Fibroblast of lung (primary cell): ENCODE results near the gene SLC22A12. TPM values are rescaled to one million over a fixed set of nuclear protein-coding genes. Genes with fewer than 3 reads are reported as not detected.

Experiments
- DNase-seq, 2 donors: peaks; one replicate each; pipeline versions ENCODE4 v3.0.0 to v3.0.0-alpha.2; 2010; ENCODE audit warnings: low read depth in 2 of 2
- H2AFZ ChIP-seq: 2 replicates; pipeline ENCODE4 v1.5.1; 2012; ENCODE audit warnings: low read length, control low read depth, inconsistent platforms
- H3K27ac ChIP-seq: 2 replicates; pipeline ENCODE4 v1.5.1; 2011; ENCODE audit warnings: low read length, control low read depth; ENCODE audit not compliant: insufficient read depth
- H3K27me3 ChIP-seq: 2 replicates; pipeline ENCODE4 v1.5.1; 2011; ENCODE audit warnings: mild to moderate bottlenecking, low read length; ENCODE audit not compliant: control insufficient read depth, insufficient read depth
- H3K36me3 ChIP-seq: 2 replicates; pipeline ENCODE4 v1.5.1; 2011; ENCODE audit warnings: low read length; ENCODE audit not compliant: control insufficient read depth, insufficient read depth
- H3K4me1 ChIP-seq: 2 replicates; pipeline ENCODE4 v1.5.1; 2011; ENCODE audit warnings: low read length; ENCODE audit not compliant: control insufficient read depth, insufficient read depth; ENCODE audit errors: extremely low read depth
- H3K4me2 ChIP-seq: 2 replicates; pipeline ENCODE4 v1.5.1; 2011; ENCODE audit warnings: low read length, control low read depth; ENCODE audit not compliant: insufficient read depth; ENCODE audit errors: extremely low read depth
- H3K4me3 ChIP-seq, 4 experiments: fragments of 200-600 bp in 1 of 4; sonication (generic) in 1 of 4; replicated peaks in 1 of 4; 2 replicates each; pipeline ENCODE4 v1.5.1; 2011 to 2016; ENCODE audit warnings: low read length in 4 of 4, low read depth in 3 of 4, mild to moderate bottlenecking in 3 of 4, control low read depth in 2 of 4, inconsistent platforms in 1 of 4, mixed read lengths in 1 of 4; ENCODE audit not compliant: insufficient read depth in 1 of 4; ENCODE audit errors: control extremely low read depth in 1 of 4
- H3K79me2 ChIP-seq: 2 replicates; pipeline ENCODE4 v1.5.1; 2012; ENCODE audit warnings: mild to moderate bottlenecking, low read length, inconsistent platforms; ENCODE audit not compliant: control insufficient read depth, insufficient read depth
- H3K9ac ChIP-seq: 2 replicates; pipeline ENCODE4 v1.5.1; 2011; ENCODE audit warnings: mild to moderate bottlenecking, low read length, control low read depth; ENCODE audit not compliant: insufficient read depth
- H3K9me3 ChIP-seq: 2 replicates; pipeline ENCODE4 v1.5.1; 2012; ENCODE audit warnings: low read depth, low read length; ENCODE audit not compliant: control insufficient read depth, insufficient read depth
- H4K20me1 ChIP-seq: 2 replicates; pipeline ENCODE4 v1.5.1; 2011; ENCODE audit warnings: low read length; ENCODE audit not compliant: control insufficient read depth, insufficient read depth; ENCODE audit errors: extremely low read depth
- CTCF ChIP-seq, 2 donors: IDR thresholded peaks in 1 of 2; conservative IDR thresholded peaks in 1 of 2; 1 replicate in 1 of 2; 2 replicates in 1 of 2; pipeline ENCODE4 v1.5.1; 2011 to 2012; ENCODE audit warnings: low read length in 2 of 2, control low read depth in 1 of 2, inconsistent platforms in 1 of 2, low read depth in 1 of 2, mild to moderate bottlenecking in 1 of 2
- EZH2 ChIP-seq: IDR thresholded peaks from 2 replicates; pipeline ENCODE4 v1.5.1; 2012; ENCODE audit warnings: low read length, control low read depth, mild to moderate bottlenecking; ENCODE audit errors: missing control alignments
- polyA plus RNA-seq, 2 donors: library from polyadenylated mRNA; depleted of rRNA in 1 of 2; stranded (reverse) in 1 of 2; unstranded in 1 of 2; fragments of >200 nt; gene quantifications; 2 replicates each; pipeline ENCODE4 v1.2.1, GENCODE V29; 2011 to 2012; ENCODE audit warnings: missing spikeins in 1 of 2
- total RNA-seq: library from RNA; depleted of rRNA; stranded (reverse); fragments of >200 nt; gene quantifications from 2 replicates; pipeline ENCODE4 v1.2.1, GENCODE V29; 2014

Gene SLC22A12
- total and polyA plus RNA-seq, 2 donors (not counting 1 experiment from before 2014, with no cell fraction given): not detected

GRCh38 chr11:64569300-64569970, 21.6 kb upstream of the SLC22A12 start:
- Histone ChIP-seq H3K4me2 (no peak overlapping the region), H3K4me1 (no peaks in the 10 kb centered on the region), H3K27me3 (peaks cover 3% of the 10 kb centered on the region), H3K36me3 (no peaks in the 10 kb centered on the region), H4K20me1 (no peaks in the 10 kb centered on the region), H3K4me3 (no peak overlapping the region), H3K9me3 (no peaks in the 10 kb centered on the region), H2AFZ (no peak overlapping the region), H3K27ac (no peak overlapping the region), H3K9ac (no peak overlapping the region), H3K79me2 (no peaks in the 10 kb centered on the region)
- no peak for DNase-seq
- no peak for TF ChIP-seq EZH2
- no peak for TF ChIP-seq CTCF (conservative IDR thresholded peaks at IDR 0.05 in 1 of 2, IDR thresholded peaks at IDR 0.05 in 1 of 2; ENCODE audit: low read depth in 1 of 2, low read length in 2 of 2)

GRCh38 chr11:64570341-64570740, 20.7 kb upstream of the SLC22A12 start:
- peaks cover 4% of the 10 kb centered on the region for H3K27me3 ChIP-seq
- DNase-seq: no peak
- TF ChIP-seq EZH2 (no peak), CTCF (conservative IDR thresholded peaks at IDR 0.05 in 1 of 2, IDR thresholded peaks at IDR 0.05 in 1 of 2; ENCODE audit: low read depth in 1 of 2, low read length in 2 of 2) (no peak)
- H3K4me3 ChIP-seq: no peak overlapping the region
- H3K9me3 ChIP-seq: no peaks in the 10 kb centered on the region
- H4K20me1 ChIP-seq: no peaks in the 10 kb centered on the region
- no peak overlapping the region for H2AFZ ChIP-seq
- no peak overlapping the region for H3K9ac ChIP-seq
- H3K4me2 ChIP-seq: no peak overlapping the region
- no peaks in the 10 kb centered on the region for H3K4me1 ChIP-seq
- H3K27ac ChIP-seq: no peak overlapping the region
- H3K79me2 ChIP-seq: no peaks in the 10 kb centered on the region
- H3K36me3 ChIP-seq: no peaks in the 10 kb centered on the region

GRCh38 chr11:64571050-64571409, 20.0 kb upstream of the SLC22A12 start:
- Histone ChIP-seq H3K79me2 (no peaks in the 10 kb centered on the region), H3K27me3 (peaks cover 4% of the 10 kb centered on the region), H3K4me1 (no peaks in the 10 kb centered on the region), H3K4me3 (no peak overlapping the region), H2AFZ (no peak overlapping the region), H4K20me1 (no peaks in the 10 kb centered on the region), H3K36me3 (no peaks in the 10 kb centered on the region), H3K9me3 (no peaks in the 10 kb centered on the region), H3K27ac (no peak overlapping the region), H3K4me2 (no peak overlapping the region), H3K9ac (no peak overlapping the region)
- no peak for TF ChIP-seq CTCF (conservative IDR thresholded peaks at IDR 0.05 in 1 of 2, IDR thresholded peaks at IDR 0.05 in 1 of 2; ENCODE audit: low read depth in 1 of 2, low read length in 2 of 2)
- TF ChIP-seq EZH2: no peak
- no peak for DNase-seq
